Upper lobe of left lung (tissue), 6 donors: ENCODE data around the gene RASGRP4. TPM values are rescaled to one million over a fixed set of nuclear protein-coding genes. Genes with fewer than 3 reads are reported as not detected.

Source experiments
- ATAC-seq, 2 donors: fragments of 200-7000 bp; cut with Tn5 transposase; one replicate each; pipeline ENCODE4 v1.9.1; 2022; ENCODE audit warnings: mild to moderate bottlenecking in 2 of 2, moderate library complexity in 2 of 2; ENCODE audit not compliant: low FRiP score in 2 of 2
- DNase-seq, 2 donors: peaks; one replicate each; pipeline ENCODE4 v3.0.0-alpha.2; 2019 to 2020
- H3K27ac ChIP-seq, 4 donors: fragments of 200-600 bp; sonication (generic); one replicate each; pipeline ENCODE4 v1.5.1; 2016 to 2019
- H3K27me3 ChIP-seq, 4 donors: fragments of 200-600 bp; sonication (generic); one replicate each; pipeline ENCODE4 v1.5.1; 2017 to 2019
- H3K36me3 ChIP-seq, 4 donors: fragments of 200-600 bp; sonication (generic); one replicate each; pipeline ENCODE4 v1.5.1; 2016 to 2019
- H3K4me1 ChIP-seq, 4 donors: fragments of 200-600 bp; sonication (generic); one replicate each; pipeline ENCODE4 v1.5.1; 2018 to 2019
- H3K4me3 ChIP-seq, 4 donors: fragments of 200-600 bp; sonication (generic); one replicate each; pipeline ENCODE4 v1.5.1; 2017 to 2019; ENCODE audit warnings: mild to moderate bottlenecking in 2 of 4, moderate library complexity in 1 of 4
- H3K9me3 ChIP-seq, 4 donors: fragments of 200-600 bp; sonication (generic); one replicate each; pipeline ENCODE4 v1.5.1; 2018 to 2019
- CTCF ChIP-seq, 6 experiments: fragments of 450-650 bp in 4 of 6; fragments of 200-600 bp in 2 of 6; sonication (generic) in 2 of 6; IDR thresholded peaks; one replicate each; pipeline ENCODE4 v1.5.1; 2016 to 2019; ENCODE audit warnings: antibody characterized with exemption in 6 of 6
- EP300 ChIP-seq, 4 donors: sonication (generic); formaldehyde crosslinking; IDR thresholded peaks; one replicate each; pipeline ENCODE4 v1.5.1; 2017; ENCODE audit warnings: antibody characterized with exemption in 4 of 4, control low read depth in 2 of 4
- POLR2A ChIP-seq, 4 donors: fragments of 450-650 bp; IDR thresholded peaks; one replicate each; pipeline ENCODE4 v1.5.1; 2016 to 2017; ENCODE audit warnings: antibody characterized with exemption in 4 of 4, mild to moderate bottlenecking in 2 of 4
- POLR2AphosphoS5 ChIP-seq, 2 donors: sonication (generic); formaldehyde crosslinking; IDR thresholded peaks; one replicate each; pipeline ENCODE4 v1.5.1; 2017; ENCODE audit warnings: antibody characterized with exemption in 2 of 2
- WGBS, 2 donors: methylation state at CpG; one replicate each; pipeline ENCODE4 v1.1.5; 2017 to 2018; 5-methylcytosine and 5-hydroxymethylcytosine counted together
- total RNA-seq, 6 donors: library from RNA; depleted of rRNA in 4 of 6; stranded (reverse); fragments of >200 nt in 4 of 6; gene quantifications; one replicate each; pipeline versions ENCODE4 v1.1.0 to v1.2.1, GENCODE V29; 2016 to 2021
- donor health status: DM: no; HTN: no; CAD: no; lungs with moderate emphysema.
- donor health status: DM: no; HTN: yes; CAD: no; lungs with severe emphysema.

Gene RASGRP4
- total RNA-seq, 6 donors from 2014 or later, result 4.4 to 17.5 (median 12.6) TPM

DNA sequence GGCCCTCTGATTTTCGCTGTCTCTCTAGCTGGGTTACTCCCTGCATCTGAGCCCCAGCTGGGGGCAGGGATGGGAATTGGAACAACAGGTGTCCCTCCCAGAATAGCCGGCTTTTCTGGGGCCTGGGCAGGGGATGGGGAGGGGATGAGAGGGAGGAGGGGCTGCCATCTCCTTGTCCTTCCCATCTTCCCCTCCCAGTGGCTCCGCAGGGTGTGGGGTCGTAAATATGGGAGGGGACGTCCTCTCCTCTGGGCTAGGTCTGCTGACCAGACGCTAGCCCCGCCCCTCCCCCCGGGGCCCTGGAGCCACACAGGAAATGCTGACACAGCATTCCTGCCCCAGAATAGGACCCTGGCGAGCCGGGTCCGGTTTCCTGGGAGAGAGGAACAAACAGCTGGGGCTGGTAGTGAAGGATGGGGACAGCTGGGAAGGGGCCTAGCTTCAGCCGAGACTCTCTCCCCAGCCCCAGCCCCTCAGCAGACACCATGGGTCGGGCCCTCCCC is 8.6 kb upstream of the RASGRP4 start:
- peaks cover 0 to 14% (median 5%) of the 10 kb centered on the region in 4 donors for H3K27me3 ChIP-seq
- DNase-seq, result no peak
- H3K4me1 ChIP-seq, result peaks cover 0 to 10% (median 4%) of the 10 kb centered on the region in 4 donors
- H3K4me3 ChIP-seq, result no peak overlapping the region
- H3K27ac ChIP-seq, result no peak overlapping the region
- ATAC-seq, result peak in 1 of 2 donors; percentile 25
- TF ChIP-seq POLR2A (IDR thresholded peaks at IDR 0.05) (no peak), EP300 (IDR thresholded peaks at IDR 0.05) (no peak), CTCF (IDR thresholded peaks at IDR 0.05) (no peak), POLR2AphosphoS5 (IDR thresholded peaks at IDR 0.05) (no peak)
- no peaks in the 10 kb centered on the region for H3K36me3 ChIP-seq
- 18 to 25% methylated on average over 2 to 13 of the region's 13 CpGs for WGBS, 2 donors
- no peaks in the 10 kb centered on the region for H3K9me3 ChIP-seq

- Histone ChIP-seq H3K4me3 (peak within 1 kb of the TSS in 2 of 4 donors; percentile 15 to 30), H3K4me1 (peaks cover 0 to 10% (median 4%) of the 10 kb centered on the region in 4 donors), H3K27ac (no peak within 1 kb of the TSS), H3K27me3 (peaks cover 0 to 14% (median 5%) of the 10 kb centered on the region in 4 donors), H3K9me3 (no peaks in the 10 kb centered on the region), H3K36me3 (no peaks in the 10 kb centered on the region)
- 17 to 23% methylated on average over 14 to 20 of the region's 20 CpGs for WGBS, 2 donors
- ATAC-seq, result peak; percentile 51 to 77
- TF ChIP-seq POLR2AphosphoS5 (IDR thresholded peaks at IDR 0.05) (no peak), CTCF (IDR thresholded peaks at IDR 0.05) (no peak), EP300 (IDR thresholded peaks at IDR 0.05) (no peak), POLR2A (IDR thresholded peaks at IDR 0.05) (no peak)
- DNase-seq, result peak; percentile 77 to 78
Measured at GRCh38 chr19:38433268-38433733, 7.3 kb upstream of the RASGRP4 start, which contains the start of gene RYR1. TSS of gene RYR1 (plus strand) at chr19:38433691. CDS start at chr19:38433830, 139 bp downstream.

DNA sequence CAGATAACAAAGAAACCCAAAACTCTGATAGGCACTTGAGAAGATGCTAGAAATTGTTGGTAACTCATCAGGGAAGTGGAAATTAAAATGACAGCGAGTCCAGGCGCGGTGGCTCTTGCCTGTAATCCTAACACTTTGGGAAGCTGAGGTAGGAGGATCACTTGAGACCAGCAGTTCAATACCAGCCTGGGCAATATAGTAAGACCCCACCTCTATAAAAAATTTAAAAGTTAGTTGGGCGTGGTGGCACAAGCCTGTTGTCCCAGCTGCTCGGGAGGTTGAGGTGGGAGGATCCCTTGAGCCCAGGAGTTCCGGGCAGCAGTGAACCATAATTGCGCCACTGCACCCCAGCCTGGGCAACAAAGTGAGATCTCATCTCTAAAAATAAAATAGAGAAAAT is 4.9 kb upstream of the RASGRP4 start:
- TF ChIP-seq CTCF (IDR thresholded peaks at IDR 0.05) (no peak), POLR2A (IDR thresholded peaks at IDR 0.05) (no peak), POLR2AphosphoS5 (IDR thresholded peaks at IDR 0.05) (no peak), EP300 (IDR thresholded peaks at IDR 0.05) (no peak)
- ATAC-seq (no peak), DNase-seq (no peak)
- 87 to 90% methylated on average over 7 of the region's 7 CpGs for WGBS, 2 donors
- Histone ChIP-seq H3K36me3 (no peaks in the 10 kb centered on the region), H3K4me1 (peaks cover 0 to 10% (median 6%) of the 10 kb centered on the region in 4 donors), H3K27ac (no peak overlapping the region), H3K9me3 (no peaks in the 10 kb centered on the region), H3K4me3 (no peak overlapping the region), H3K27me3 (peaks cover 0 to 14% (median 5%) of the 10 kb centered on the region in 4 donors)

DNA sequence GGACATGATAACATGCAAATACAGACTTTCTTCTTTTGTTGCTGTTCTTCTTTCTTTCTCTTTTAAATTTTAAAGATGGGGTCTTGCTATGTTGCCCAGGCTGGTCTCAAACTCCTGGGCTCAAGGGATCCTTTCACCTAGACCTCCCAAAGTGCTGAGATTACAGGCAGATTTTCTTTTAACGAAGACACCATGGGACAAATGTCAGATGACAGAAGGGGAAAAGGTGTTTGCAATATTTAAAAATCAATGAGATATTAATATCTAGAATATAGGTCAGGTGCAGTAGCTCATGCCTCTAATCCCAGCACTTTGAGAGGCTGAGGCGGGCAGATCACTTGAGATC is 3.8 kb upstream of the RASGRP4 start:
- TF ChIP-seq POLR2AphosphoS5 (IDR thresholded peaks at IDR 0.05) (no peak), EP300 (IDR thresholded peaks at IDR 0.05) (no peak), POLR2A (IDR thresholded peaks at IDR 0.05) (no peak), CTCF (IDR thresholded peaks at IDR 0.05) (no peak)
- 80 to 93% methylated on average over 2 of the region's 2 CpGs for WGBS, 2 donors
- ATAC-seq (no peak), DNase-seq (no peak)
- H3K4me3 ChIP-seq, result no peak overlapping the region
- H3K36me3 ChIP-seq, result no peaks in the 10 kb centered on the region
- peaks cover 0 to 13% (median 5%) of the 10 kb centered on the region in 4 donors for H3K27me3 ChIP-seq
- no peaks in the 10 kb centered on the region for H3K9me3 ChIP-seq
- no peak overlapping the region for H3K27ac ChIP-seq
- H3K4me1 ChIP-seq, result peaks cover 0 to 11% (median 8%) of the 10 kb centered on the region in 4 donors
